PFSK-1 (cell line): ENCODE results near the gene CACNA2D2.

ENCODE experiments used
- FOXP2 ChIP-seq: optimal IDR thresholded peaks from 2 replicates; pipeline ENCODE3; 2011; ENCODE audit warnings: borderline replicate concordance, control low read depth, inconsistent platforms; ENCODE audit not compliant: insufficient read depth; ENCODE audit errors: extremely low read length, extremely low read depth
- POLR2AphosphoS5 ChIP-seq: IDR thresholded peaks from 2 replicates; pipeline ENCODE4 v1.6.1; 2012; ENCODE audit warnings: low read depth, mild to moderate bottlenecking, control low read depth, low read length, moderate library complexity
- SIN3A ChIP-seq: IDR thresholded peaks from 2 replicates; pipeline ENCODE4 v1.6.1; 2012; ENCODE audit warnings: mild to moderate bottlenecking, low read length, moderate library complexity, borderline replicate concordance; ENCODE audit not compliant: insufficient read depth
- TAF1 ChIP-seq: IDR thresholded peaks from 2 replicates; pipeline ENCODE4 v1.6.1; 2012; ENCODE audit warnings: low read length, control low read depth, borderline replicate concordance; ENCODE audit not compliant: insufficient read depth
- TF ChIP-seq, protein P1 (sequence below), 2 experiments: IDR thresholded peaks; 2 replicates each; pipeline versions ENCODE4 v1.6.1 to v1.8.0; 2011 to 2012; ENCODE audit warnings: low read depth in 2 of 2, low read length in 2 of 2, control low read depth in 1 of 2, inconsistent platforms in 1 of 2, mild to moderate bottlenecking in 1 of 2, moderate library complexity in 1 of 2; ENCODE audit not compliant: insufficient read depth in 1 of 2

CACNA2D2 gene

DNA sequence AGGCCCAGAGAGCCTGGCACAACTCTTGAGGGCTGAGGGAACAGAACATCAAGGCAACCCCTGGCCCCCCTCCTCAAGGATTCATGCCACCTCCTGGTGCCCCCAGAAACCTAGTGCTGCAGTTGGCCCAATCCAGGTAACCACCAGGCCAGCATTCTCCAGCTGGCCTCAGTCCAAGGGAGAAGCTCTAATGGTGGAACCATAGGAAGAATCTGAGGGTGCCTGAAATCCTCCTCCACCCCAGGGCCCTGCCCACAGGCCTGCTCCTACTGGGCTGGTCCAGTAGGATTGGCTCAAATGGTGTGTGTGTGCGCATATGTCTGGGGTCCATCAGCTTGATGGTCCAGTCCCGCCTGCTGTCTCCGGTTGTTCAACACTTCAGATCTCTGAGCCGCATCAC lies 188.6 kb downstream of the CACNA2D2 start:
- TF ChIP-seq, protein P1, sequence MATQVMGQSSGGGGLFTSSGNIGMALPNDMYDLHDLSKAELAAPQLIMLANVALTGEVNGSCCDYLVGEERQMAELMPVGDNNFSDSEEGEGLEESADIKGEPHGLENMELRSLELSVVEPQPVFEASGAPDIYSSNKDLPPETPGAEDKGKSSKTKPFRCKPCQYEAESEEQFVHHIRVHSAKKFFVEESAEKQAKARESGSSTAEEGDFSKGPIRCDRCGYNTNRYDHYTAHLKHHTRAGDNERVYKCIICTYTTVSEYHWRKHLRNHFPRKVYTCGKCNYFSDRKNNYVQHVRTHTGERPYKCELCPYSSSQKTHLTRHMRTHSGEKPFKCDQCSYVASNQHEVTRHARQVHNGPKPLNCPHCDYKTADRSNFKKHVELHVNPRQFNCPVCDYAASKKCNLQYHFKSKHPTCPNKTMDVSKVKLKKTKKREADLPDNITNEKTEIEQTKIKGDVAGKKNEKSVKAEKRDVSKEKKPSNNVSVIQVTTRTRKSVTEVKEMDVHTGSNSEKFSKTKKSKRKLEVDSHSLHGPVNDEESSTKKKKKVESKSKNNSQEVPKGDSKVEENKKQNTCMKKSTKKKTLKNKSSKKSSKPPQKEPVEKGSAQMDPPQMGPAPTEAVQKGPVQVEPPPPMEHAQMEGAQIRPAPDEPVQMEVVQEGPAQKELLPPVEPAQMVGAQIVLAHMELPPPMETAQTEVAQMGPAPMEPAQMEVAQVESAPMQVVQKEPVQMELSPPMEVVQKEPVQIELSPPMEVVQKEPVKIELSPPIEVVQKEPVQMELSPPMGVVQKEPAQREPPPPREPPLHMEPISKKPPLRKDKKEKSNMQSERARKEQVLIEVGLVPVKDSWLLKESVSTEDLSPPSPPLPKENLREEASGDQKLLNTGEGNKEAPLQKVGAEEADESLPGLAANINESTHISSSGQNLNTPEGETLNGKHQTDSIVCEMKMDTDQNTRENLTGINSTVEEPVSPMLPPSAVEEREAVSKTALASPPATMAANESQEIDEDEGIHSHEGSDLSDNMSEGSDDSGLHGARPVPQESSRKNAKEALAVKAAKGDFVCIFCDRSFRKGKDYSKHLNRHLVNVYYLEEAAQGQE (IDR thresholded peaks at IDR 0.05; ENCODE audit: insufficient read depth in 1 of 2, low read depth in 2 of 2, low read length in 2 of 2), result no peak
- TF ChIP-seq SIN3A (no peak), POLR2AphosphoS5 (no peak), FOXP2 (no peak), TAF1 (no peak)

GRCh38 chr3:50314342-50314741 lies 189.1 kb downstream of the CACNA2D2 start:
- TF ChIP-seq, protein P1 (IDR thresholded peaks at IDR 0.05; ENCODE audit: insufficient read depth in 1 of 2, low read depth in 2 of 2, low read length in 2 of 2), result no peak
- TF ChIP-seq TAF1 (no peak), SIN3A (no peak), FOXP2 (no peak), POLR2AphosphoS5 (no peak)
